A549 (cell line): ENCODE data around the gene ASB7. TPM values are rescaled to one million over a fixed set of nuclear protein-coding genes. Genes with fewer than 3 reads are reported as not detected.
A peak's percentile ranks its signal among the peaks of the same experiment; 100 is the strongest.

ENCODE experiments used
- ATAC-seq, 2 experiments: fragments of 200-7000 bp in 1 of 2; fragments of >200 bp in 1 of 2; cut with Nextera tagmentation in 1 of 2; cut with Tn5 transposase in 1 of 2; 3 replicates each; pipeline versions ENCODE4 v1.8.0 to v1.9.1; 2018 to 2020; ENCODE audit warnings: mild to moderate bottlenecking in 1 of 2, moderate library complexity in 1 of 2
- CTCF ChIA-PET: fragments of 300-600 bp; sonication (Branson Sonifier 250); formaldehyde crosslinking; extraction: SDS; loops from one replicate; lab custom pipeline; 2021; ENCODE audit warnings: antibody characterized with exemption, inconsistent platforms; lab: Yijun Ruan, JAX
- POLR2A ChIA-PET: fragments of 350-600 bp; formaldehyde crosslinking; extraction: SDS; loops from one replicate; lab custom pipeline; 2021; ENCODE audit warnings: antibody characterized with exemption, inconsistent platforms; lab: Yijun Ruan, JAX
- DNase-seq, 2 experiments: peaks; one replicate each; pipeline versions ENCODE4 v3.0.0 to v3.0.0-alpha.2; 2011 to 2016; ENCODE audit warnings: low read depth in 1 of 2, low spot score in 1 of 2
- FAIRE-seq: peaks from 2 replicates; lab custom pipeline; 2011; peaks lifted over from hg19 to GRCh38; lab: Jason Lieb, UNC
- H3K27ac ChIP-seq, 2 experiments: fragments of >200 bp; sonication (Bioruptor Twin); formaldehyde crosslinking; 3 replicates each; pipeline ENCODE4 v1.5.1; 2016 to 2017
- H3K4me1 ChIP-seq: fragments of >200 bp; sonication (Bioruptor Twin); formaldehyde crosslinking; 3 replicates; pipeline ENCODE4 v1.6.1; 2016
- H3K4me2 ChIP-seq: fragments of >200 bp; sonication (Bioruptor Twin); formaldehyde crosslinking; 3 replicates; pipeline ENCODE4 v1.6.1; 2016
- H3K4me3 ChIP-seq: fragments of >200 bp; sonication (Bioruptor Twin); formaldehyde crosslinking; 3 replicates; pipeline ENCODE4 v1.5.1; 2016
- H3K9me3 ChIP-seq: fragments of >200 bp; sonication (Bioruptor Twin); formaldehyde crosslinking; 3 replicates; pipeline ENCODE4 v1.6.1; 2016
- ATOH8 ChIP-seq: fragments of 250-450 bp; sonication (Bioruptor Pico); IDR thresholded peaks from 2 replicates; pipeline ENCODE4 v1.5.0; 2020; ENCODE audit warnings: low read depth, mild to moderate bottlenecking, moderate library complexity
- BCL3 ChIP-seq: fragments of >200 bp; sonication (Bioruptor Twin); formaldehyde crosslinking; IDR thresholded peaks from 3 replicates; pipeline ENCODE4 v1.6.1; 2016
- CEBPB ChIP-seq, 2 experiments: fragments of >200 bp in 1 of 2; sonication (Bioruptor Twin) in 1 of 2; formaldehyde crosslinking in 1 of 2; IDR thresholded peaks; 2 replicates each; pipeline ENCODE4 v1.6.1; 2012 to 2016
- CTCF ChIP-seq: fragments of >200 bp; sonication (Bioruptor Twin); formaldehyde crosslinking; IDR thresholded peaks from 3 replicates; pipeline ENCODE4 v1.5.1; 2016
- EP300 ChIP-seq, 2 experiments: fragments of >200 bp; sonication (Bioruptor Twin); formaldehyde crosslinking; IDR thresholded peaks; 2 replicates in 1 of 2; 3 replicates in 1 of 2; pipeline ENCODE4 v1.6.1; 2016 to 2017
- HDAC2 ChIP-seq: fragments of 200-600 bp; sonication (generic); IDR thresholded peaks from 2 replicates; pipeline ENCODE4 v1.6.1; 2016
- HOXB13 ChIP-seq: fragments of 250-450 bp; sonication (Bioruptor Pico); IDR thresholded peaks from 2 replicates; pipeline ENCODE4 v1.5.0; 2020; ENCODE audit warnings: low read depth, mild to moderate bottlenecking, moderate library complexity
- JUNB ChIP-seq: fragments of >200 bp; sonication (Bioruptor Twin); formaldehyde crosslinking; IDR thresholded peaks from 2 replicates; pipeline ENCODE4 v1.6.1; 2016
- KDM5A ChIP-seq: fragments of 200-600 bp; sonication (generic); IDR thresholded peaks from 2 replicates; pipeline ENCODE4 v1.6.1; 2016; ENCODE audit warnings: antibody characterized with exemption, mild to moderate bottlenecking
- MAFK ChIP-seq: fragments of 450-650 bp; IDR thresholded peaks from 2 replicates; pipeline ENCODE4 v1.6.1; 2014; ENCODE audit not compliant: partially characterized antibody
- MAZ ChIP-seq: fragments of 150-350 bp; IDR thresholded peaks from 2 replicates; pipeline ENCODE4 v1.6.1; 2014; ENCODE audit warnings: antibody characterized with exemption, low read depth, low read length, borderline replicate concordance
- NPAS2 ChIP-seq: fragments of 250-450 bp; sonication (Bioruptor Pico); IDR thresholded peaks from 2 replicates; pipeline ENCODE4 v1.8.0; 2022; ENCODE audit warnings: mild to moderate bottlenecking, moderate library complexity, borderline replicate concordance
- NR3C1 ChIP-seq: fragments of >200 bp; sonication (Bioruptor Twin); formaldehyde crosslinking; IDR thresholded peaks from 3 replicates; pipeline ENCODE4 v1.6.1; 2017
- PBX3 ChIP-seq: IDR thresholded peaks from 2 replicates; pipeline ENCODE4 v1.6.1; 2012
- PHF8 ChIP-seq: fragments of 200-600 bp; sonication (generic); IDR thresholded peaks from 2 replicates; pipeline ENCODE4 v1.6.1; 2016; ENCODE audit warnings: low read depth, mild to moderate bottlenecking, antibody characterized with exemption, moderate library complexity, borderline replicate concordance
- RAD21 ChIP-seq, 2 experiments: fragments of >200 bp in 1 of 2; sonication (Bioruptor Twin) in 1 of 2; formaldehyde crosslinking in 1 of 2; IDR thresholded peaks in 1 of 2; conservative IDR thresholded peaks in 1 of 2; 2 replicates in 1 of 2; 3 replicates in 1 of 2; pipeline ENCODE4 v1.6.1; 2012 to 2018; ENCODE audit warnings: inconsistent platforms in 1 of 2
- RARB ChIP-seq: fragments of 250-450 bp; sonication (Bioruptor Pico); IDR thresholded peaks from 2 replicates; pipeline ENCODE4 v1.8.0; 2021; ENCODE audit warnings: mild to moderate bottlenecking, moderate library complexity
- REST ChIP-seq: fragments of 200-600 bp; sonication (generic); IDR thresholded peaks from 2 replicates; pipeline ENCODE4 v1.6.1; 2016; ENCODE audit warnings: antibody characterized with exemption, mild to moderate bottlenecking, moderate library complexity
- RFX5 ChIP-seq: fragments of 450-650 bp; IDR thresholded peaks from 2 replicates; pipeline ENCODE4 v1.7.1; 2014; ENCODE audit warnings: antibody characterized with exemption, mild to moderate bottlenecking, moderate library complexity
- SMC3 ChIP-seq: fragments of >200 bp; sonication (Bioruptor Twin); formaldehyde crosslinking; IDR thresholded peaks from 3 replicates; pipeline ENCODE4 v1.6.1; 2018; ENCODE audit warnings: inconsistent platforms
- TP53 ChIP-seq: fragments of 250-450 bp; sonication (Bioruptor Pico); IDR thresholded peaks from 2 replicates; pipeline ENCODE4 v1.5.0; 2021; ENCODE audit warnings: mild to moderate bottlenecking, moderate library complexity
- ZC3H11A ChIP-seq: fragments of 450-650 bp; IDR thresholded peaks from 2 replicates; pipeline ENCODE4 v1.6.1; 2014; ENCODE audit warnings: antibody characterized with exemption, mild to moderate bottlenecking
- ZFP36 ChIP-seq: fragments of 450-650 bp; IDR thresholded peaks from 2 replicates; pipeline ENCODE4 v1.6.1; 2014; ENCODE audit warnings: borderline replicate concordance; ENCODE audit not compliant: partially characterized antibody
- WGBS: methylation state at CpG from one replicate; pipeline ENCODE4 v1.1.6; 2017; ENCODE audit errors: missing lambda C conversion rate; 5-methylcytosine and 5-hydroxymethylcytosine counted together
- polyA plus RNA-seq, 4 experiments: library from polyadenylated mRNA; depleted of rRNA in 3 of 4; stranded (reverse); fragments of >200 nt; fragmentation: RNase III in 1 of 4; extraction: RNeasy Plus Mini Kit Qiagen cat#74134 plus additional on column Dnase treatment in 1 of 4; gene quantifications; 2 replicates in 3 of 4; 3 replicates in 1 of 4; pipeline ENCODE4 v1.2.3, GENCODE V29; 2011 to 2017

The ASB7 gene
- polyA plus RNA-seq, 2 of the 4 experiments (the other 2 are of a cell fraction) = 9.2 to 21.6 TPM

- H3K27ac ChIP-seq = no peak overlapping the region
- 46% methylated on average over 2 of the region's 2 CpGs for WGBS
- ATAC-seq (no peak), FAIRE-seq (peak; percentile 65), DNase-seq (no peak)
- POLR2A ChIA-PET = no interaction called here
- H3K4me3 ChIP-seq = no peak overlapping the region
- H3K4me2 ChIP-seq = no peak overlapping the region
- H3K4me1 ChIP-seq = no peaks in the 10 kb centered on the region
- peaks cover 28% of the 10 kb centered on the region for H3K9me3 ChIP-seq
- CTCF ChIA-PET = interaction anchor here (2.6 kb wide), 1 partner anchor 242 kb away, joined by 9 read pairs; no protein-coding TSS in a partner anchor
- no peak for TF ChIP-seq HOXB13 (CRISPR knock-in tag)
- no peak for TF ChIP-seq MAFK
- TF ChIP-seq ATOH8 = no peak
- TF ChIP-seq NPAS2 (CRISPR knock-in tag) = no peak
- TF ChIP-seq JUNB = no peak
- no peak for TF ChIP-seq PHF8
- no peak for TF ChIP-seq RFX5
- no peak for TF ChIP-seq RAD21 (conservative IDR thresholded peaks at IDR 0.05 in 1 of 2, IDR thresholded peaks at IDR 0.05 in 1 of 2)
- TF ChIP-seq ZC3H11A = no peak
- no peak for TF ChIP-seq BCL3
Observed at GRCh38 chr15:100591835-100592234, 10.6 kb upstream of the ASB7 start.

- Histone ChIP-seq H3K27ac (no peak overlapping the region), H3K9me3 (peaks cover 23% of the 10 kb centered on the region), H3K4me1 (no peaks in the 10 kb centered on the region), H3K4me3 (no peak overlapping the region), H3K4me2 (no peak overlapping the region)
- ATAC-seq (no peak), DNase-seq (no peak), FAIRE-seq (no peak)
- ChIA-PET POLR2A (no interaction called here), CTCF (no interaction called here)
- 83% methylated on average over 3 of the region's 3 CpGs for WGBS
- TF ChIP-seq TP53 (CRISPR knock-in tag) (no peak), RARB (CRISPR knock-in tag) (no peak), HOXB13 (CRISPR knock-in tag) (no peak), ATOH8 (no peak), CTCF (no peak), JUNB (no peak), ZC3H11A (no peak), NR3C1 (no peak), RAD21 (conservative IDR thresholded peaks at IDR 0.05 in 1 of 2, IDR thresholded peaks at IDR 0.05 in 1 of 2) (no peak)
Observed at GRCh38 chr15:100592898-100593297, 9.5 kb upstream of the ASB7 start.

GRCh38 chr15:100593431-100593830, 9.0 kb upstream of the ASB7 start:
- peaks cover 18% of the 10 kb centered on the region for H3K9me3 ChIP-seq
- FAIRE-seq (no peak), DNase-seq (no peak), ATAC-seq (no peak)
- no peak overlapping the region for H3K4me3 ChIP-seq
- CTCF ChIA-PET = no interaction called here
- H3K4me1 ChIP-seq = no peaks in the 10 kb centered on the region
- H3K27ac ChIP-seq = no peak overlapping the region
- no peak for TF ChIP-seq ZFP36
- no peak for TF ChIP-seq REST
- TF ChIP-seq EP300 (IDR thresholded peaks at IDR 0.05) = no peak
- TF ChIP-seq SMC3 = no peak
- no peak for TF ChIP-seq BCL3
- TF ChIP-seq HDAC2 = no peak
- TF ChIP-seq PBX3 = no peak
- no peak for TF ChIP-seq CEBPB (IDR thresholded peaks at IDR 0.05)
- TF ChIP-seq KDM5A = no peak
- TF ChIP-seq MAZ = no peak
- 97% methylated on average over 2 of the region's 2 CpGs for WGBS
- POLR2A ChIA-PET = interaction anchor here (0.8 kb wide), 1 partner anchor 1483 kb away, joined by 5 read pairs; no protein-coding TSS in a partner anchor
- no peak overlapping the region for H3K4me2 ChIP-seq
